WTC11 (cell line): Measurements from ENCODE around the gene PITPNM1. TPM values are rescaled to one million over a fixed set of nuclear protein-coding genes. Genes with fewer than 3 reads are reported as not detected.

Source experiments
- ATAC-seq: fragments of 200-7000 bp; cut with Tn5 transposase; 2 replicates; pipeline ENCODE4 v1.10.0; 2021; ENCODE audit warnings: mild to moderate bottlenecking, moderate library complexity
- CTCF ChIA-PET: fragments of 300-600 bp; sonication (Branson Sonifier 250); formaldehyde crosslinking; loops from one replicate; lab custom pipeline; 2021; ENCODE audit warnings: antibody characterized with exemption; lab: Charles Lee
- POLR2A ChIA-PET: fragments of 350-600 bp; sonication (Branson Sonifier 250); formaldehyde crosslinking; loops from one replicate; lab custom pipeline; 2021; ENCODE audit warnings: antibody characterized with exemption; lab: Charles Lee
- DNase-seq: peaks from one replicate; pipeline ENCODE4 v3.0.0; 2021; ENCODE audit warnings: low spot score
- H3K27ac Mint-ChIP-seq: 2 replicates; pipeline ENCODE4 v1.8.0; 2021; ENCODE audit warnings: mixed read lengths
- H3K27me3 Mint-ChIP-seq: 2 replicates; pipeline ENCODE4 v1.8.0; 2021; ENCODE audit warnings: low read depth, mild to moderate bottlenecking, moderate library complexity, mixed read lengths
- H3K36me3 Mint-ChIP-seq: 2 replicates; pipeline ENCODE4 v1.8.0; 2021; ENCODE audit warnings: mixed read lengths
- H3K4me1 Mint-ChIP-seq: 2 replicates; pipeline ENCODE4 v1.8.0; 2022; ENCODE audit warnings: mixed read lengths
- H3K4me3 Mint-ChIP-seq: 2 replicates; pipeline ENCODE4 v1.8.0; 2021; ENCODE audit warnings: mild to moderate bottlenecking, moderate library complexity, mixed read lengths
- H3K9me3 Mint-ChIP-seq: 2 replicates; pipeline ENCODE4 v1.8.0; 2021; ENCODE audit warnings: mixed read lengths
- ARID4B ChIP-seq: sonication (generic); formaldehyde crosslinking; IDR thresholded peaks from 2 replicates; pipeline ENCODE4 v1.8.0; 2023; ENCODE audit warnings: missing genetic modification reagents, mild to moderate bottlenecking, borderline replicate concordance
- ATF1 ChIP-seq: sonication (generic); formaldehyde crosslinking; IDR thresholded peaks from 2 replicates; pipeline ENCODE4 v1.8.1; 2023; ENCODE audit warnings: mild to moderate bottlenecking, moderate library complexity, missing genetic modification reagents
- ATF3 ChIP-seq: sonication (generic); formaldehyde crosslinking; conservative IDR thresholded peaks from 2 replicates; pipeline ENCODE4 v1.8.1; 2022; ENCODE audit warnings: mild to moderate bottlenecking, missing genetic modification reagents
- ELF4 ChIP-seq: sonication (generic); formaldehyde crosslinking; IDR thresholded peaks from 2 replicates; pipeline ENCODE4 v1.8.1; 2022; ENCODE audit warnings: low read depth, mild to moderate bottlenecking, moderate library complexity, missing genetic modification reagents
- ETV6 ChIP-seq: sonication (generic); formaldehyde crosslinking; IDR thresholded peaks from 2 replicates; pipeline ENCODE4 v1.8.1; 2022; ENCODE audit warnings: mild to moderate bottlenecking, missing genetic modification reagents
- GRHL2 ChIP-seq: fragments of 250-450 bp; sonication (Bioruptor Pico); IDR thresholded peaks from 2 replicates; pipeline ENCODE4 v1.8.0; 2022; ENCODE audit warnings: mild to moderate bottlenecking, moderate library complexity; ENCODE audit not compliant: insufficient replicate concordance, severe bottlenecking
- HMGA2 ChIP-seq: fragments of 250-450 bp; sonication (Bioruptor Pico); IDR thresholded peaks from 2 replicates; pipeline ENCODE4 v1.4.0; 2021; ENCODE audit warnings: mild to moderate bottlenecking, moderate library complexity
- MXD4 ChIP-seq: fragments of 250-450 bp; sonication (Bioruptor Pico); IDR thresholded peaks from 2 replicates; pipeline ENCODE4 v1.8.0; 2021; ENCODE audit warnings: mild to moderate bottlenecking, moderate library complexity, borderline replicate concordance
- NFYB ChIP-seq: sonication (generic); formaldehyde crosslinking; conservative IDR thresholded peaks from 2 replicates; pipeline ENCODE4 v1.8.0; 2022; ENCODE audit warnings: low read depth, missing genetic modification reagents
- NR2C2 ChIP-seq: sonication (generic); formaldehyde crosslinking; IDR thresholded peaks from 2 replicates; pipeline ENCODE4 v1.8.0; 2022; ENCODE audit warnings: mild to moderate bottlenecking, missing genetic modification reagents
- NR3C1 ChIP-seq: sonication (generic); formaldehyde crosslinking; conservative IDR thresholded peaks from 2 replicates; pipeline ENCODE4 v1.8.1; 2023; ENCODE audit warnings: low read depth, mild to moderate bottlenecking, missing genetic modification reagents
- TCF7 ChIP-seq: sonication (generic); formaldehyde crosslinking; IDR thresholded peaks from 2 replicates; pipeline ENCODE4 v1.8.0; 2022; ENCODE audit warnings: mild to moderate bottlenecking, low read depth, missing genetic modification reagents, moderate library complexity
- ZMAT4 ChIP-seq: fragments of 250-450 bp; sonication (Bioruptor Pico); IDR thresholded peaks from 2 replicates; pipeline ENCODE4 v1.9.0; 2021; ENCODE audit warnings: mild to moderate bottlenecking
- ZNF121 ChIP-seq: sonication (generic); formaldehyde crosslinking; IDR thresholded peaks from 2 replicates; pipeline ENCODE4 v1.8.0; 2023; ENCODE audit warnings: missing genetic modification reagents
- ZNF219 ChIP-seq: sonication (generic); formaldehyde crosslinking; IDR thresholded peaks from 2 replicates; pipeline ENCODE4 v1.8.0; 2023; ENCODE audit warnings: missing genetic modification reagents, mild to moderate bottlenecking, borderline replicate concordance
- ZNF396 ChIP-seq: fragments of 250-450 bp; sonication (Bioruptor Pico); IDR thresholded peaks from 2 replicates; pipeline ENCODE4 v1.8.0; 2021; ENCODE audit warnings: mild to moderate bottlenecking, moderate library complexity, borderline replicate concordance
- ZNF416 ChIP-seq: fragments of 250-450 bp; sonication (Bioruptor Pico); IDR thresholded peaks from 2 replicates; pipeline ENCODE4 v1.9.0; 2021; ENCODE audit warnings: mild to moderate bottlenecking, inconsistent platforms
- total RNA-seq: library from RNA; stranded (reverse); gene quantifications from 3 replicates; pipeline ENCODE4 v1.2.3, GENCODE V29; 2021

Gene PITPNM1
- total RNA-seq, 1 experiment from 2014 or later = 55.4 TPM

GRCh38 chr11:67522844-67523555, 17.8 kb upstream of the PITPNM1 start, which contains the start of gene CABP2 (continued):
- TF ChIP-seq NR2C2 (CRISPR knock-in tag) = no peak
- no peak for TF ChIP-seq GRHL2 (CRISPR knock-in tag)

GRCh38 chr11:67522338-67522737, 17.2 kb upstream of the PITPNM1 start:
- H3K36me3 Mint-ChIP-seq = no peaks in the 10 kb centered on the region
- H3K9me3 Mint-ChIP-seq = peaks cover 12% of the 10 kb centered on the region
- no peak overlapping the region for H3K27ac Mint-ChIP-seq
- no peak for DNase-seq
- no peak for ATAC-seq
- H3K27me3 Mint-ChIP-seq = peaks cover 3% of the 10 kb centered on the region; the same call in 1 of the 2 replicates
- H3K4me1 Mint-ChIP-seq = no peaks in the 10 kb centered on the region
- ChIA-PET CTCF (interaction anchor here (1.0 to 1.1 kb wide), 3 partner anchors 23 to 107 kb away, joined by 3 to 4 read pairs (median 4); partner anchors contain the start of gene NUDT8), POLR2A (no interaction called here)
- no peak for TF ChIP-seq ARID4B
- TF ChIP-seq, all 79 proteins: peak for 0
- no peak overlapping the region for H3K4me3 Mint-ChIP-seq

GRCh38 chr11:67521924-67522323, 16.8 kb upstream of the PITPNM1 start:
- CTCF ChIA-PET = interaction anchor here (1.0 to 1.1 kb wide), 3 partner anchors 23 to 107 kb away, joined by 3 to 4 read pairs (median 4); partner anchors contain the start of gene NUDT8
- peaks cover 8% of the 10 kb centered on the region for H3K9me3 Mint-ChIP-seq
- DNase-seq (no peak), ATAC-seq (no peak)
- H3K36me3 Mint-ChIP-seq = no peaks in the 10 kb centered on the region
- no peaks in the 10 kb centered on the region for H3K4me1 Mint-ChIP-seq
- H3K4me3 Mint-ChIP-seq = no peak overlapping the region
- POLR2A ChIA-PET = no interaction called here
- no peak overlapping the region for H3K27ac Mint-ChIP-seq
- TF ChIP-seq ZNF219 (CRISPR knock-in tag) (no peak), ZNF416 (CRISPR knock-in tag) (no peak), TCF7 (no peak), MXD4 (CRISPR knock-in tag) (no peak), ZMAT4 (CRISPR knock-in tag) (no peak), ATF3 (CRISPR knock-in tag) (no peak), ZNF121 (CRISPR knock-in tag) (no peak), HMGA2 (CRISPR knock-in tag) (no peak), ELF4 (CRISPR knock-in tag) (no peak), NFYB (CRISPR knock-in tag) (no peak), ZNF396 (CRISPR knock-in tag) (no peak), ATF1 (CRISPR knock-in tag) (no peak), NR3C1 (no peak), ETV6 (no peak)
- H3K27me3 Mint-ChIP-seq = no peaks in the 10 kb centered on the region; the same call in 1 of the 2 replicates
